Measurements from ENCODE around the gene TRPC4AP.

DNA sequence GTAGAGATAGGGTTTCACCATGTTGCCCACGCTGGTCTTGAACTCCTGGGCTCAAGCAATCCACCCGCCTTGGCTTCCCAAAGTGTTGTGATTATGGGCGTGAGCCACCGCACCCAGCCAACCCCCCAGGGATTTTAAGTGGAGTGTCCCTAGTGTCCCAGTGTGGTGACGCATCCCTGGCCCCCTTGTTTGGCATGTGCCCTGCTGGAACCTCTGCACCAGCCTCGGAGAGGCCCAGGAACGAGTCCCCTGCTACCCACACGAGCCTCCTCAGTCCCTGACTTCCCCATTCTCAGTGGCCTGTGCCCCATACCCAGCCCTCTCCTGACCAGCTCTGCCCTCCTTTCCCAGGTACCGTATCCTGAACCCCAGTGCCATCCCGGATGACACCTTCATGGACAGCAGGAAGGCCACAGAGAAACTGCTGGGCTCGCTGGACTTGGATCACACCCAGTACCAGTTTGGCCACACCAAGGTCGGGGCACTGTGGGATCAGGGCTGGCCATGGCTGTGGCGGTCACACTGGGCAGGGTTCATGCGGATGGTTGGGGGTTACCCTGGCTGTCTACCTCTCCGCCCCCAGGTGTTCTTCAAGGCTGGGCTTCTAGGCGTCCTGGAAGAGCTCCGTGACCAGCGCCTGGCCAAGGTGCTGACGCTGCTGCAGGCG lies 99.7 kb downstream of the TRPC4AP start:
- TF ChIP-seq, protein P1, sequence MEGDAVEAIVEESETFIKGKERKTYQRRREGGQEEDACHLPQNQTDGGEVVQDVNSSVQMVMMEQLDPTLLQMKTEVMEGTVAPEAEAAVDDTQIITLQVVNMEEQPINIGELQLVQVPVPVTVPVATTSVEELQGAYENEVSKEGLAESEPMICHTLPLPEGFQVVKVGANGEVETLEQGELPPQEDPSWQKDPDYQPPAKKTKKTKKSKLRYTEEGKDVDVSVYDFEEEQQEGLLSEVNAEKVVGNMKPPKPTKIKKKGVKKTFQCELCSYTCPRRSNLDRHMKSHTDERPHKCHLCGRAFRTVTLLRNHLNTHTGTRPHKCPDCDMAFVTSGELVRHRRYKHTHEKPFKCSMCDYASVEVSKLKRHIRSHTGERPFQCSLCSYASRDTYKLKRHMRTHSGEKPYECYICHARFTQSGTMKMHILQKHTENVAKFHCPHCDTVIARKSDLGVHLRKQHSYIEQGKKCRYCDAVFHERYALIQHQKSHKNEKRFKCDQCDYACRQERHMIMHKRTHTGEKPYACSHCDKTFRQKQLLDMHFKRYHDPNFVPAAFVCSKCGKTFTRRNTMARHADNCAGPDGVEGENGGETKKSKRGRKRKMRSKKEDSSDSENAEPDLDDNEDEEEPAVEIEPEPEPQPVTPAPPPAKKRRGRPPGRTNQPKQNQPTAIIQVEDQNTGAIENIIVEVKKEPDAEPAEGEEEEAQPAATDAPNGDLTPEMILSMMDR (IDR thresholded peaks at IDR 0.05), result no peak
- TF ChIP-seq POLR2A (IDR thresholded peaks at IDR 0.05), result no peak
